Caco-2 (cell line): Measurements from ENCODE around the gene CDCA3. TPM values are rescaled to one million over a fixed set of nuclear protein-coding genes. Genes with fewer than 3 reads are reported as not detected.

ENCODE experiments used
- BruUV-seq: library from RNA; stranded (reverse); fragments of 400-500 nt; replicated peaks from 2 replicates; lab custom pipeline; 2021; lab: Mats Ljungman, UMichigan
- CTCF ChIA-PET: fragments of 300-600 bp; sonication (Branson Sonifier 250); formaldehyde crosslinking; loops from one replicate; lab custom pipeline; 2022; ENCODE audit warnings: antibody characterized with exemption; lab: Charles Lee
- POLR2A ChIA-PET: fragments of 300-600 bp; sonication (Branson Sonifier 250); formaldehyde crosslinking; loops from one replicate; lab custom pipeline; 2022; ENCODE audit warnings: antibody characterized with exemption; lab: Charles Lee
- DNase-seq, 2 experiments: peaks; one replicate each; pipeline versions ENCODE4 v3.0.0 to v3.0.0-alpha.2; 2020 to 2022
- H3K27me3 ChIP-seq: replicated peaks from 2 replicates; pipeline ENCODE4 v1.6.0; 2011; ENCODE audit warnings: low read length; ENCODE audit not compliant: control insufficient read depth, insufficient read depth
- H3K36me3 ChIP-seq: 2 replicates; pipeline ENCODE4 v1.5.1; 2011; ENCODE audit warnings: low read length; ENCODE audit not compliant: control insufficient read depth, insufficient read depth
- H3K4me1 ChIP-seq: fragments of 250-450 bp; sonication (Bioruptor Pico); 2 replicates; pipeline ENCODE4 v1.5.1; 2020; ENCODE audit warnings: mild to moderate bottlenecking
- H3K4me3 ChIP-seq: 2 replicates; pipeline ENCODE4 v1.5.1; 2011; ENCODE audit warnings: low read depth, mild to moderate bottlenecking, control low read depth, low read length
- H3K9me3 ChIP-seq: fragments of 250-450 bp; sonication (Bioruptor Pico); 2 replicates; pipeline ENCODE4 v1.5.1; 2020; ENCODE audit warnings: mild to moderate bottlenecking, moderate library complexity
- H3K27ac Mint-ChIP-seq: one replicate; pipeline ENCODE4 v1.8.0; 2022; ENCODE audit warnings: mixed read lengths; ENCODE audit not compliant: unreplicated experiment
- H3K27me3 Mint-ChIP-seq: one replicate; pipeline ENCODE4 v1.8.0; 2022; ENCODE audit warnings: mixed read lengths; ENCODE audit not compliant: insufficient read depth, unreplicated experiment
- H3K36me3 Mint-ChIP-seq: one replicate; pipeline ENCODE4 v1.8.0; 2022; ENCODE audit warnings: mild to moderate bottlenecking, mixed read lengths; ENCODE audit not compliant: insufficient read depth, unreplicated experiment
- H3K4me1 Mint-ChIP-seq: one replicate; pipeline ENCODE4 v1.8.0; 2022; ENCODE audit warnings: low read depth, mixed read lengths; ENCODE audit not compliant: unreplicated experiment
- H3K4me3 Mint-ChIP-seq: one replicate; pipeline ENCODE4 v1.8.0; 2022; ENCODE audit warnings: mild to moderate bottlenecking, moderate library complexity, mixed read lengths; ENCODE audit not compliant: unreplicated experiment
- H3K9me3 Mint-ChIP-seq: one replicate; pipeline ENCODE4 v1.8.0; 2022; ENCODE audit warnings: mixed read lengths; ENCODE audit not compliant: unreplicated experiment
- intact Hi-C: fragments of 100-400 bp; cut with micrococcal nuclease; formaldehyde crosslinking; loops from one replicate; pipeline ENCODE4 v1.10.0; 2022; ENCODE audit not compliant: unreplicated experiment
- total RNA-seq: library from RNA; stranded (reverse); gene quantifications from 2 replicates; pipeline ENCODE4 v1.2.3, GENCODE V29; 2022
- TF ChIP-seq, protein P1 (sequence below), 2 experiments: fragments of 200-600 bp in 1 of 2; IDR thresholded peaks; 1 replicate in 1 of 2; 2 replicates in 1 of 2; pipeline versions ENCODE4 v1.5.1 to v1.8.0; 2011 to 2022; ENCODE audit warnings: antibody characterized with exemption in 1 of 2, control low read depth in 1 of 2, inconsistent platforms in 1 of 2, low read depth in 1 of 2, low read length in 1 of 2, mild to moderate bottlenecking in 1 of 2, moderate library complexity in 1 of 2; ENCODE audit not compliant: insufficient read depth in 1 of 2, severe bottlenecking in 1 of 2, unreplicated experiment in 1 of 2

Gene CDCA3
- total RNA-seq, 1 experiment from 2014 or later, result 147 TPM

DNA sequence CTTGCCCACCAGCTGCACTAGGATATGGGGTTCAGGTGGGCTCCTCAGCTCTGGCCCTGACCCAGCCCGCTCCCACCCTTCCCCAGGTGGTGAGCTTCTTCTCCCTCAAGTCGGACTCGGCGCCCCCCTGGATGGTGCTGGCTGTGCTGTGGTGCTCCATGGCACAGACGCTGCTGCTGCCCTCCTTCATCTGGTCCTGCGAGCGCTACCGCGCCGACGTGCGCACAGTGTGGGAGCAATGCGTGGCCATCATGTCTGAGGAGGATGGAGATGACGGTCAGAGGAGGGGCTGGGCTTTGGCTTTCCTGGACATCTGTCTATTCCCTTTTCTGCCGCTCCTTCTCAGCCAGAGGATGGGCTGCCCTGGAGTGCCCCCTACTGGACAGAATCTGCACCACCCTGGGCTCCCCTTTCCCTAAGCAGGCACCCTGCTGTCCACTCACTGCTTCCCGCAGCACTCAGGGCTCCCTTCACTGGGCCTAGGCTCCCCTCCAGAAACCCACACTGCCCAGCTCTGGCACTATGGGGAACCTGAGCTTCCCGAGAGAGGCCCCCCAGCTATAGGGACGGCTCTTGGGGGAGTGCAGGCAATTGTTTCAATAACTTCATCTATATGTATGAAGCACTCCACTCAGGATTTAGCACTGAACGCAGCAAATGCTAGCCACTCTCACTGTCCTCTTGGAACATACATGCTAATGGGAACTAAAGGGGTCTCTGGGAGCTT, 25.5 kb downstream of the CDCA3 start:
- TF ChIP-seq, protein P1, sequence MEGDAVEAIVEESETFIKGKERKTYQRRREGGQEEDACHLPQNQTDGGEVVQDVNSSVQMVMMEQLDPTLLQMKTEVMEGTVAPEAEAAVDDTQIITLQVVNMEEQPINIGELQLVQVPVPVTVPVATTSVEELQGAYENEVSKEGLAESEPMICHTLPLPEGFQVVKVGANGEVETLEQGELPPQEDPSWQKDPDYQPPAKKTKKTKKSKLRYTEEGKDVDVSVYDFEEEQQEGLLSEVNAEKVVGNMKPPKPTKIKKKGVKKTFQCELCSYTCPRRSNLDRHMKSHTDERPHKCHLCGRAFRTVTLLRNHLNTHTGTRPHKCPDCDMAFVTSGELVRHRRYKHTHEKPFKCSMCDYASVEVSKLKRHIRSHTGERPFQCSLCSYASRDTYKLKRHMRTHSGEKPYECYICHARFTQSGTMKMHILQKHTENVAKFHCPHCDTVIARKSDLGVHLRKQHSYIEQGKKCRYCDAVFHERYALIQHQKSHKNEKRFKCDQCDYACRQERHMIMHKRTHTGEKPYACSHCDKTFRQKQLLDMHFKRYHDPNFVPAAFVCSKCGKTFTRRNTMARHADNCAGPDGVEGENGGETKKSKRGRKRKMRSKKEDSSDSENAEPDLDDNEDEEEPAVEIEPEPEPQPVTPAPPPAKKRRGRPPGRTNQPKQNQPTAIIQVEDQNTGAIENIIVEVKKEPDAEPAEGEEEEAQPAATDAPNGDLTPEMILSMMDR (IDR thresholded peaks at IDR 0.05; ENCODE audit: insufficient read depth in 1 of 2, low read depth in 1 of 2, low read length in 1 of 2, severe bottlenecking in 1 of 2, unreplicated experiment in 1 of 2), result peak; percentile 97 to 98
- no peak overlapping the region for H3K4me3 ChIP-seq
- ChIA-PET CTCF (interaction anchor here (0.5 to 2.2 kb wide), 4 partner anchors 23 to 72 kb away, joined by 3 to 16 read pairs (median 6); partner anchors contain the start of gene MLF2), POLR2A (interaction anchor here (1.4 kb wide), 1 partner anchor 73 kb away, joined by 5 read pairs; the partner anchor contains the start of gene MLF2)
- H3K27me3 ChIP-seq, result no peaks in the 10 kb centered on the region; the same call in 1 of the 2 replicates
- no peaks in the 10 kb centered on the region for H3K36me3 ChIP-seq
- Mint-ChIP-seq H3K9me3 (no peaks in the 10 kb centered on the region), H3K27me3 (peaks cover 26% of the 10 kb centered on the region), H3K27ac (no peak overlapping the region), H3K4me1 (peaks cover 14% of the 10 kb centered on the region), H3K36me3 (peaks cover 8% of the 10 kb centered on the region), H3K4me3 (no peak overlapping the region)
- H3K4me1 ChIP-seq, result peaks cover 23% of the 10 kb centered on the region
- peak; percentile 87 to 93 for DNase-seq
- H3K9me3 ChIP-seq, result no peaks in the 10 kb centered on the region
- BruUV-seq, result no TSS peak
- intact Hi-C loops, result loop anchor here (1.0 to 5.0 kb wide), 5 partner anchors 46 to 253 kb away; partner anchors contain the start of gene MLF2

DNA sequence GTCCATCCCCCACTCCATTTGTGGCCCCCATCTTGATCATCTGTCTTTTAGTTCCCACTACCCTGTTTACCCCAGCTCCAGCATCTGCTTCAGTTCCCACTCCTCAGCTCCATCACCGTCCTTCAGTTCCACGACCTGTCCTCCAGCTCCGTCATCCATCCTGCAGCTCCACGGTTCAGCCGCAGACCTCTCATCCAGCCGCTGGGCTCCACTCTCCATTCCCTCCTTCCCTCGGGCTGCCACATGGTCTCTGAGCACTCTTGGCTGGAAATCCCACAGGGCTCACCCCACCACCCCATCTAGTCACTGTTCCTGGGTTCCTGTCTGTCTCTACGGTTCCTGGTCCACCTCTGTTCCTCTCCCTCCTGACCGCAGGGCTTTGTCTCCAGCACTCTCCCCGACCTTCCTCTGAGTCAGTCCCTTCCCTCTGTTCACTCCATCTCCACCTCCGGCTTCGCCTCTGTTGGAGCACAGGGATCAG, 26.1 kb downstream of the CDCA3 start:
- no peak overlapping the region for H3K27ac Mint-ChIP-seq
- peaks cover 22% of the 10 kb centered on the region for H3K4me1 ChIP-seq
- no peaks in the 10 kb centered on the region for H3K9me3 Mint-ChIP-seq
- CTCF ChIA-PET, result interaction anchor here (0.5 to 2.2 kb wide), 4 partner anchors 23 to 72 kb away, joined by 3 to 16 read pairs (median 6); partner anchors contain the start of gene MLF2
- H3K9me3 ChIP-seq, result no peaks in the 10 kb centered on the region
- intact Hi-C loops, result loop anchor here (1.0 to 5.0 kb wide), 5 partner anchors 46 to 253 kb away; partner anchors contain the start of gene MLF2
- no peaks in the 10 kb centered on the region; the same call in 1 of the 2 replicates for H3K27me3 ChIP-seq
- peaks cover 14% of the 10 kb centered on the region for H3K4me1 Mint-ChIP-seq
- peaks cover 7% of the 10 kb centered on the region for H3K36me3 Mint-ChIP-seq
- peaks cover 26% of the 10 kb centered on the region for H3K27me3 Mint-ChIP-seq
- peak in 1 of 2 experiments; percentile 40 for DNase-seq
- H3K36me3 ChIP-seq, result no peaks in the 10 kb centered on the region
- H3K4me3 ChIP-seq, result no peak overlapping the region
- no TSS peak for BruUV-seq
- TF ChIP-seq, protein P1 (IDR thresholded peaks at IDR 0.05; ENCODE audit: insufficient read depth in 1 of 2, low read depth in 1 of 2, low read length in 1 of 2, severe bottlenecking in 1 of 2, unreplicated experiment in 1 of 2), result no peak
- POLR2A ChIA-PET, result interaction anchor here (0.6 to 1.4 kb wide), 2 partner anchors 72 to 92 kb away, joined by 3 to 5 read pairs; partner anchors contain the start of gene MLF2
- no peak overlapping the region for H3K4me3 Mint-ChIP-seq

DNA sequence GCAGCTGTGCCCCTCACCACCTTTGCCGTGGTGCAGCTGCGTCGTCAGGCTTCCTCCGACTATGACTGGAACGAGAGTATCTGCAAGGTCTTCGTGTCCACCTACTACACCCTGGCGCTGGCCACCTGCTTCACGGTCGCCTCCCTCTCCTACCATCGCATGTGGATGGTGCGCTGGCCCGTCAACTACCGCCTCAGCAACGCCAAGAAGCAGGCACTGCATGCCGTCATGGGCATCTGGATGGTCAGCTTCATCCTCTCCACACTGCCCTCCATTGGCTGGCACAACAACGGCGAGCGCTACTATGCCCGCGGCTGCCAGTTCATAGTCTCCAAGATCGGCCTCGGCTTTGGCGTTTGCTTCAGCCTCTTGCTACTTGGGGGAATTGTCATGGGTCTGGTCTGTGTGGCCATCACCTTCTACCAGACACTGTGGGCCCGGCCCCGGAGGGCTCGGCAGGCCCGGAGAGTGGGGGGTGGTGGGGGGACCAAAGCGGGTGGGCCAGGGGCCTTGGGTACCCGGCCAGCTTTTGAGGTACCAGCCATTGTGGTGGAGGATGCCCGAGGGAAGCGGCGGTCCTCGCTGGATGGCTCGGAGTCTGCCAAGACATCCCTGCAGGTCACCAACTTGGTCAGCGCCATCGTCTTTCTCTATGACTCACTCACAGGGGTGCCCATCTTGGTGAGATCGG, 26.9 kb downstream of the CDCA3 start:
- no TSS peak for BruUV-seq
- Mint-ChIP-seq H3K36me3 (peaks cover 2% of the 10 kb centered on the region), H3K27me3 (peaks cover 26% of the 10 kb centered on the region), H3K27ac (no peak overlapping the region), H3K4me3 (no peak overlapping the region), H3K9me3 (no peaks in the 10 kb centered on the region), H3K4me1 (peaks cover 14% of the 10 kb centered on the region)
- H3K4me3 ChIP-seq, result no peak overlapping the region
- no peaks in the 10 kb centered on the region for H3K9me3 ChIP-seq
- CTCF ChIA-PET, result interaction anchor here (0.6 to 2.2 kb wide), 5 partner anchors 24 to 201 kb away, joined by 3 to 16 read pairs (median 4); partner anchors contain the start of genes MLF2 and PTMS
- intact Hi-C loops, result no loop called here
- peaks cover 15% of the 10 kb centered on the region for H3K4me1 ChIP-seq
- peak in 1 of 2 experiments; percentile 36 for DNase-seq
- no peaks in the 10 kb centered on the region for H3K36me3 ChIP-seq
- H3K27me3 ChIP-seq, result no peaks in the 10 kb centered on the region; the same call in 1 of the 2 replicates
- POLR2A ChIA-PET, result interaction anchor here (0.6 to 1.4 kb wide), 3 partner anchors 71 to 92 kb away, joined by 3 to 5 read pairs (median 3); partner anchors contain the start of gene MLF2
- TF ChIP-seq, protein P1 (IDR thresholded peaks at IDR 0.05; ENCODE audit: insufficient read depth in 1 of 2, low read depth in 1 of 2, low read length in 1 of 2, severe bottlenecking in 1 of 2, unreplicated experiment in 1 of 2), result no peak
